ENCODE measurements around the gene PAH. TPM values are rescaled to one million over a fixed set of nuclear protein-coding genes. Genes with fewer than 3 reads are reported as not detected.

PAH gene
- total and polyA plus RNA-seq, 2 of the 4 experiments (the other 2 are of a cell fraction) = not detected

- dilution Hi-C loops (cut with HindIII; ENCODE audit: low sequenced_read_pairs, unreplicated experiment) (no loop called here), intact Hi-C loops (cut with micrococcal nuclease) (no loop called here), in situ Hi-C loops (cut with MboI; ENCODE audit: low sequenced_read_pairs) (no loop called here)
- H3K9ac ChIP-seq (ENCODE audit: low read depth, low read length) = no peak overlapping the region
- H2BK20ac ChIP-seq (ENCODE audit: low read depth, low read length) = no peak overlapping the region
- H3K79me1 ChIP-seq (ENCODE audit: low read depth in 1 of 2, low read length in 2 of 2) = no peaks in the 10 kb centered on the region
- H3K4ac ChIP-seq (ENCODE audit: low read depth, low read length) = no peak overlapping the region
- no peak overlapping the region for H3K4me2 ChIP-seq (ENCODE audit: low read depth, low read length)
- H2BK5ac ChIP-seq (ENCODE audit: low read depth, low read length, poor library complexity, severe bottlenecking) = no peak overlapping the region
- no peak overlapping the region for H3K56ac ChIP-seq (ENCODE audit: extremely low read depth, insufficient read depth, low read length)
- no peak overlapping the region for H4K5ac ChIP-seq (ENCODE audit: low read depth, low read length)
- H2AK5ac ChIP-seq (ENCODE audit: low read depth, low read length) = no peak overlapping the region
- no peak overlapping the region for H3K23ac ChIP-seq (ENCODE audit: low read depth, low read length)
- H3K9me1 ChIP-seq (ENCODE audit: insufficient read depth, low read length) = no peaks in the 10 kb centered on the region
- no peak overlapping the region for H2BK120ac ChIP-seq (ENCODE audit: low read depth, low read length)
- H2BK15ac ChIP-seq (ENCODE audit: low read depth, low read length) = no peak overlapping the region
- no peak overlapping the region for H3K4me3 ChIP-seq (ENCODE audit: insufficient read depth, low read depth, low read length)
- H2AK9ac ChIP-seq (replicated peaks; ENCODE audit: low read depth, low read length, poor library complexity) = no peak overlapping the region
- no TSS peak for BruUV-seq (replicated peaks)
- no peak for TF ChIP-seq ELK1 (IDR thresholded peaks at IDR 0.05; ENCODE audit: borderline replicate concordance, low read depth, low read length)
- no peak for TF ChIP-seq BHLHE40 (IDR thresholded peaks at IDR 0.05; ENCODE audit: low read depth, low read length)
- no peak for TF ChIP-seq NFE2L2 (IDR thresholded peaks at IDR 0.05; ENCODE audit: low read depth, low read length)
- TF ChIP-seq CEBPB (IDR thresholded peaks at IDR 0.05; ENCODE audit: low read depth, low read length) = no peak
- TF ChIP-seq MXI1 (IDR thresholded peaks at IDR 0.05; ENCODE audit: borderline replicate concordance, low read depth, low read length) = no peak
- no peak for TF ChIP-seq RFX5 (IDR thresholded peaks at IDR 0.05; ENCODE audit: low read depth, low read length)
- TF ChIP-seq MAFK (IDR thresholded peaks at IDR 0.05; ENCODE audit: low read depth, low read length) = no peak
- TF ChIP-seq CHD1 (IDR thresholded peaks at IDR 0.05; ENCODE audit: low read depth, low read length) = no peak
- no peak for TF ChIP-seq USF2 (IDR thresholded peaks at IDR 0.05; ENCODE audit: low read depth, low read length)
- TF ChIP-seq RCOR1 (IDR thresholded peaks at IDR 0.05; ENCODE audit: insufficient replicate concordance, low read length) = no peak
- no peak for TF ChIP-seq FOS (IDR thresholded peaks at IDR 0.05; ENCODE audit: low read depth, low read length)
- no peak for TF ChIP-seq RAD21 (IDR thresholded peaks at IDR 0.05; ENCODE audit: low read length)
- TF ChIP-seq MAZ (IDR thresholded peaks at IDR 0.05; ENCODE audit: borderline replicate concordance, low read depth, low read length) = no peak
- no peak for TF ChIP-seq SMC3 (IDR thresholded peaks at IDR 0.05; ENCODE audit: low read depth, low read length)
- H4K20me1 ChIP-seq (ENCODE audit: insufficient read depth, low read length) = no peaks in the 10 kb centered on the region
- ChIA-PET CTCF (no interaction called here), POLR2A (ENCODE audit: unreplicated experiment) (no interaction called here)
- no peak overlapping the region for H3K27ac ChIP-seq (ENCODE audit: insufficient read depth, low read length)
- WGBS, 2 experiments (ENCODE audit: extremely low coverage in 2 of 2, insufficient read length in 1 of 2) = 0% methylated on average over 1 of the region's 1 CpG; no CpG with 5 or more reads in 1 of the 2 experiments
- DNase-seq (no peak), ATAC-seq (ENCODE audit: low read depth) (no peak)
- H2AFZ ChIP-seq (replicated peaks; ENCODE audit: low read length, poor library complexity) = no peak overlapping the region
- no peaks in the 10 kb centered on the region for H3K4me1 ChIP-seq (ENCODE audit: control insufficient read depth, insufficient read depth, low read length)
- no peaks in the 10 kb centered on the region for H3K27me3 ChIP-seq (ENCODE audit: control insufficient read depth, insufficient read depth, low read length)
- peaks cover 17% of the 10 kb centered on the region for H3K9me3 ChIP-seq (ENCODE audit: control insufficient read depth, insufficient read depth, low read length)
- no peak overlapping the region for H4K91ac ChIP-seq (ENCODE audit: insufficient read depth, low read depth, low read length)
- H3K14ac ChIP-seq (replicated peaks; ENCODE audit: low read depth, low read length) = no peak overlapping the region
- no peaks in the 10 kb centered on the region for H3K36me3 ChIP-seq (ENCODE audit: control insufficient read depth, insufficient read depth, low read length)
- H4K8ac ChIP-seq (ENCODE audit: low read depth in 2 of 2, low read length in 2 of 2) = no peak overlapping the region
- H3K18ac ChIP-seq (ENCODE audit: low read depth, low read length) = no peak overlapping the region
Observed at GRCh38 chr12:102888511-102888910, 28.5 kb downstream of the PAH start.

Measured in IMR-90 (cell line).